Osteoblast (primary cell): ENCODE results near the gene CCDC88B. TPM values are rescaled to one million over a fixed set of nuclear protein-coding genes. Genes with fewer than 3 reads are reported as not detected.

Source experiments
- DNase-seq: peaks from one replicate; pipeline ENCODE4 v3.0.0; 2011; ENCODE audit warnings: low spot score, mixed read lengths; ENCODE audit not compliant: insufficient read length; ENCODE audit errors: missing footprints
- H2AFZ ChIP-seq: 2 replicates; pipeline ENCODE4 v1.6.0; 2011; ENCODE audit warnings: mild to moderate bottlenecking, low read length
- H3K27ac ChIP-seq: 2 replicates; pipeline ENCODE4 v1.5.1; 2011; ENCODE audit warnings: mild to moderate bottlenecking, low read depth, low read length, moderate library complexity
- H3K27me3 ChIP-seq: 2 replicates; pipeline ENCODE4 v1.6.0; 2012; ENCODE audit warnings: mild to moderate bottlenecking, control low read depth, inconsistent platforms, low read length, moderate library complexity; ENCODE audit not compliant: insufficient read depth
- H3K36me3 ChIP-seq: 2 replicates; pipeline ENCODE4 v1.5.1; 2011; ENCODE audit warnings: mild to moderate bottlenecking, low read length, control low read depth, moderate library complexity; ENCODE audit not compliant: insufficient read depth
- H3K4me1 ChIP-seq: 2 replicates; pipeline ENCODE4 v1.5.1; 2011; ENCODE audit warnings: mild to moderate bottlenecking, low read length, control low read depth, moderate library complexity; ENCODE audit not compliant: insufficient read depth
- H3K4me2 ChIP-seq: 2 replicates; pipeline ENCODE4 v1.6.0; 2011; ENCODE audit warnings: mild to moderate bottlenecking, low read length; ENCODE audit not compliant: insufficient read depth
- H3K4me3 ChIP-seq: fragments of 200-600 bp; sonication (generic); 3 replicates; pipeline ENCODE4 v1.5.1; 2012; ENCODE audit warnings: mild to moderate bottlenecking, low read length, inconsistent platforms; ENCODE audit not compliant: insufficient read depth
- H3K79me2 ChIP-seq: 2 replicates; pipeline ENCODE4 v1.6.0; 2012; ENCODE audit warnings: mild to moderate bottlenecking, low read length, control low read depth, inconsistent platforms; ENCODE audit not compliant: insufficient read depth
- H3K9me3 ChIP-seq: 2 replicates; pipeline ENCODE4 v1.5.1; 2011; ENCODE audit warnings: low read depth, low read length, control low read depth
- H4K20me1 ChIP-seq: 2 replicates; pipeline ENCODE4 v1.6.0; 2012; ENCODE audit warnings: mild to moderate bottlenecking, low read length, control low read depth; ENCODE audit not compliant: insufficient read depth
- CTCF ChIP-seq: IDR thresholded peaks from 2 replicates; pipeline ENCODE4 v1.5.1; 2011; ENCODE audit warnings: mild to moderate bottlenecking, low read depth, low read length, moderate library complexity; ENCODE audit errors: extremely low read depth
- small RNA-seq: library from RNA; depleted of rRNA; stranded (forward); fragments of <200 nt; gene quantifications from one replicate; pipeline ENCODE3, GENCODE V24; 2012
- total RNA-seq: library from RNA; depleted of rRNA; stranded (reverse); fragments of >200 nt; gene quantifications from 2 replicates; pipeline ENCODE4 v1.2.3, GENCODE V29; 2012

The CCDC88B gene
- total RNA-seq, 1 donor, result 1.4 TPM

- Histone ChIP-seq H3K27ac (no peak overlapping the region), H4K20me1 (no peaks in the 10 kb centered on the region), H3K4me2 (no peak overlapping the region), H2AFZ (no peak overlapping the region), H3K27me3 (peaks cover 19% of the 10 kb centered on the region), H3K9me3 (no peaks in the 10 kb centered on the region), H3K79me2 (no peaks in the 10 kb centered on the region), H3K36me3 (no peaks in the 10 kb centered on the region), H3K4me3 (no peak overlapping the region), H3K4me1 (no peaks in the 10 kb centered on the region)
- no peak for DNase-seq
- no peak for TF ChIP-seq CTCF
Observed at GRCh38 chr11:64400667-64401066, 60.7 kb downstream of the CCDC88B start.

- H3K9me3 ChIP-seq, result no peaks in the 10 kb centered on the region
- no peak for DNase-seq
- H3K27me3 ChIP-seq, result peaks cover 16% of the 10 kb centered on the region
- no peaks in the 10 kb centered on the region for H3K4me1 ChIP-seq
- TF ChIP-seq CTCF, result no peak
- H3K36me3 ChIP-seq, result no peaks in the 10 kb centered on the region
- H4K20me1 ChIP-seq, result no peaks in the 10 kb centered on the region
- H2AFZ ChIP-seq, result no peak overlapping the region
- no peaks in the 10 kb centered on the region for H3K79me2 ChIP-seq
- H3K27ac ChIP-seq, result no peak overlapping the region
- no peak overlapping the region for H3K4me2 ChIP-seq
- no peak overlapping the region for H3K4me3 ChIP-seq
Observed at GRCh38 chr11:64401775-64402174, 61.8 kb downstream of the CCDC88B start.

GRCh38 chr11:64403106-64403505 lies 63.1 kb downstream of the CCDC88B start:
- Histone ChIP-seq H3K27me3 (peaks cover 16% of the 10 kb centered on the region), H3K27ac (no peak overlapping the region), H3K36me3 (no peaks in the 10 kb centered on the region), H3K4me3 (no peak overlapping the region), H3K4me2 (no peak overlapping the region), H3K79me2 (no peaks in the 10 kb centered on the region), H4K20me1 (no peaks in the 10 kb centered on the region), H2AFZ (no peak overlapping the region), H3K9me3 (no peaks in the 10 kb centered on the region), H3K4me1 (no peaks in the 10 kb centered on the region)
- no peak for TF ChIP-seq CTCF
- DNase-seq, result no peak

- Histone ChIP-seq H3K36me3 (no peaks in the 10 kb centered on the region), H3K79me2 (no peaks in the 10 kb centered on the region), H3K27me3 (peaks cover 9% of the 10 kb centered on the region), H4K20me1 (no peaks in the 10 kb centered on the region), H3K27ac (no peak overlapping the region), H2AFZ (no peak overlapping the region), H3K4me2 (no peak overlapping the region), H3K4me3 (no peak overlapping the region), H3K4me1 (no peaks in the 10 kb centered on the region), H3K9me3 (no peaks in the 10 kb centered on the region)
- TF ChIP-seq CTCF, result no peak
- DNase-seq, result no peak
Observed at GRCh38 chr11:64406221-64406946, 66.4 kb downstream of the CCDC88B start.

Small RNA genes lying within 50 kb of the gene (small RNA-seq; reads per million reads assigned to genes)
- gene MIR1237, result 1.3 reads per million, percentile 42 among the genes with 10 or more reads in this experiment
- not detected for gene MIR7155
- not detected for gene RF00019

Other genes with a start within 250 kb of the CCDC88B start
- 17.7 TPM in 2 replicates for gene MACROD1, start 174.1 kb upstream of the CCDC88B start, total RNA-seq
- gene STIP1, start 154.0 kb upstream of the CCDC88B start, total RNA-seq, result 85.5 and 94.5 TPM in 2 replicates
- gene FERMT3, start 133.5 kb upstream of the CCDC88B start, total RNA-seq, result 0.59 and 1.1 TPM in 2 replicates
- gene TRPT1, start 114.0 kb upstream of the CCDC88B start, total RNA-seq, result 32.2 and 33.0 TPM in 2 replicates
- gene NUDT22, start 113.9 kb upstream of the CCDC88B start, total RNA-seq, result 46.6 and 56.5 TPM in 2 replicates
- gene DNAJC4, start 109.7 kb upstream of the CCDC88B start, total RNA-seq, result 8.0 and 9.8 TPM in 2 replicates
- gene VEGFB, start 105.6 kb upstream of the CCDC88B start, total RNA-seq, result 37.6 and 41.5 TPM in 2 replicates
- gene FKBP2, start 99.1 kb upstream of the CCDC88B start, total RNA-seq, result 31.1 and 32.7 TPM in 2 replicates
- 136 and 139 TPM in 2 replicates for gene PPP1R14B, start 93.3 kb upstream of the CCDC88B start, total RNA-seq
- gene PLCB3, start 88.7 kb upstream of the CCDC88B start, total RNA-seq, result 25.3 and 25.6 TPM in 2 replicates
- gene BAD, start 55.5 kb upstream of the CCDC88B start, total RNA-seq, result 70.9 and 71.3 TPM in 2 replicates
- 13.3 and 18.5 TPM in 2 replicates for gene GPR137, start 54.4 kb upstream of the CCDC88B start, total RNA-seq
- gene KCNK4, start 48.9 kb upstream of the CCDC88B start, total RNA-seq, result 0.29 and 0.36 TPM in 2 replicates
- gene CATSPERZ, start 39.8 kb upstream of the CCDC88B start, total RNA-seq, result 0.29 TPM in 1 of 2 replicates, not detected in the other
- gene ESRRA, start 34.7 kb upstream of the CCDC88B start, total RNA-seq, result 24.5 and 28.6 TPM in 2 replicates
- 104 and 123 TPM in 2 replicates for gene TRMT112, start 22.6 kb upstream of the CCDC88B start, total RNA-seq
- 238 and 245 TPM in 2 replicates for gene PRDX5, start 22.1 kb upstream of the CCDC88B start, total RNA-seq
- 35.9 and 39.4 TPM in 2 replicates for gene RPS6KA4, start 19.0 kb downstream of the CCDC88B start, total RNA-seq
- not detected in 2 replicates for gene SLC22A11, start 215.7 kb downstream of the CCDC88B start, total RNA-seq